Esophagus muscularis mucosa (tissue), 4 donors: ENCODE results near the gene RARB. TPM values are rescaled to one million over a fixed set of nuclear protein-coding genes. Genes with fewer than 3 reads are reported as not detected.
A peak's percentile ranks its signal among the peaks of the same experiment; 100 is the strongest.

Experiments used
- DNase-seq: peaks from one replicate; pipeline ENCODE4 v3.0.0-alpha.2; 2017; ENCODE audit errors: extremely low spot score
- H3K27ac ChIP-seq, 4 donors: fragments of 200-600 bp; sonication (generic); replicated peaks in 1 of 4; 1 replicate in 3 of 4; 2 replicates in 1 of 4; pipeline ENCODE4 v1.5.1; 2016 to 2019; ENCODE audit warnings: mild to moderate bottlenecking in 1 of 4
- H3K27me3 ChIP-seq, 4 donors: fragments of 200-600 bp; sonication (generic); one replicate each; pipeline versions ENCODE4 v1.5.1 to v1.6.0; 2016 to 2019
- H3K36me3 ChIP-seq, 4 donors: fragments of 200-600 bp; sonication (generic); one replicate each; pipeline ENCODE4 v1.5.1; 2016 to 2019
- H3K4me1 ChIP-seq, 4 donors: fragments of 200-600 bp; sonication (generic); one replicate each; pipeline ENCODE4 v1.5.1; 2016 to 2019
- H3K4me3 ChIP-seq, 4 donors: fragments of 200-600 bp; sonication (generic); 1 replicate in 2 of 4; 2 replicates in 2 of 4; pipeline ENCODE4 v1.5.1; 2016 to 2019; ENCODE audit warnings: mild to moderate bottlenecking in 4 of 4, moderate library complexity in 1 of 4
- H3K9me3 ChIP-seq, 4 donors: fragments of 200-600 bp; sonication (generic); 1 replicate in 3 of 4; 2 replicates in 1 of 4; pipeline ENCODE4 v1.5.1; 2016 to 2019
- EP300 ChIP-seq: sonication (generic); formaldehyde crosslinking; IDR thresholded peaks from one replicate; pipeline ENCODE4 v1.6.1; 2017; ENCODE audit warnings: antibody characterized with exemption
- POLR2A ChIP-seq: fragments of 450-650 bp; IDR thresholded peaks from one replicate; pipeline ENCODE4 v1.6.1; 2017; ENCODE audit warnings: antibody characterized with exemption, moderate library complexity, mild to moderate bottlenecking, low read depth
- POLR2AphosphoS5 ChIP-seq, 2 donors: sonication (generic); formaldehyde crosslinking; IDR thresholded peaks; one replicate each; pipeline ENCODE4 v1.6.1; 2017; ENCODE audit warnings: antibody characterized with exemption in 2 of 2
- WGBS: methylation state at CpG from one replicate; pipeline ENCODE4 v1.1.5; 2018; 5-methylcytosine and 5-hydroxymethylcytosine counted together
- intact Hi-C: fragments of 100-400 bp; cut with DNase I; formaldehyde crosslinking; loops from one replicate; pipeline ENCODE4 v1.15.1; 2023
- total RNA-seq, 4 donors: library from RNA; depleted of rRNA; stranded (reverse); fragments of >200 nt; gene quantifications; one replicate each; pipeline versions ENCODE4 v1.1.0 to v1.2.1, GENCODE V29; 2016
- TF ChIP-seq, protein P1 (sequence below), 3 experiments: fragments of 200-600 bp in 2 of 3; fragments of 450-650 bp in 1 of 3; sonication (generic) in 2 of 3; IDR thresholded peaks; one replicate each; pipeline ENCODE4 v1.5.1; 2017 to 2019; ENCODE audit warnings: antibody characterized with exemption in 3 of 3, mild to moderate bottlenecking in 2 of 3, moderate library complexity in 1 of 3

The RARB gene
- total RNA-seq, 4 donors from 2014 or later, result 29.2 to 51.9 (median 40.9) TPM

DNA sequence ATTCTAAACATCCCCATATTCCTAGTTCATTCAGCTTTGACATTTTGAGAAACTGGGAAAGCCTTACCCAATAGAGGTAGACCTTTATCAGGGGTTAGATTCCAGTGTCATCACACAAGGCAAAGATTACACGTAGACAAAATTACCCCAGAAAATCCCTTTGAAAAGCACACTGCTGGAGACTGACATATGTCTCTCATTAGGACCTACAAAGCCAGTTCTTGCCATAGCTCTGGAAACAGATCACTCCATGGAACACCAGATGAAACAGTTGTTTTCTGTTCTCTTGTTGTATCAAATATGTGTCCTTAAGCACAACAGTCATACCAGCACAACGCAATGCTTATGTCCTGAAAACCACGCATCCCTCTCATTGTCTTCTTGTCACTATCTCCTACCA, 44.7 kb downstream of the RARB start:
- TF ChIP-seq, protein P1, sequence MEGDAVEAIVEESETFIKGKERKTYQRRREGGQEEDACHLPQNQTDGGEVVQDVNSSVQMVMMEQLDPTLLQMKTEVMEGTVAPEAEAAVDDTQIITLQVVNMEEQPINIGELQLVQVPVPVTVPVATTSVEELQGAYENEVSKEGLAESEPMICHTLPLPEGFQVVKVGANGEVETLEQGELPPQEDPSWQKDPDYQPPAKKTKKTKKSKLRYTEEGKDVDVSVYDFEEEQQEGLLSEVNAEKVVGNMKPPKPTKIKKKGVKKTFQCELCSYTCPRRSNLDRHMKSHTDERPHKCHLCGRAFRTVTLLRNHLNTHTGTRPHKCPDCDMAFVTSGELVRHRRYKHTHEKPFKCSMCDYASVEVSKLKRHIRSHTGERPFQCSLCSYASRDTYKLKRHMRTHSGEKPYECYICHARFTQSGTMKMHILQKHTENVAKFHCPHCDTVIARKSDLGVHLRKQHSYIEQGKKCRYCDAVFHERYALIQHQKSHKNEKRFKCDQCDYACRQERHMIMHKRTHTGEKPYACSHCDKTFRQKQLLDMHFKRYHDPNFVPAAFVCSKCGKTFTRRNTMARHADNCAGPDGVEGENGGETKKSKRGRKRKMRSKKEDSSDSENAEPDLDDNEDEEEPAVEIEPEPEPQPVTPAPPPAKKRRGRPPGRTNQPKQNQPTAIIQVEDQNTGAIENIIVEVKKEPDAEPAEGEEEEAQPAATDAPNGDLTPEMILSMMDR (IDR thresholded peaks at IDR 0.05), result no peak
- TF ChIP-seq EP300 (no peak), POLR2AphosphoS5 (IDR thresholded peaks at IDR 0.05) (no peak), POLR2A (no peak)
- Histone ChIP-seq H3K9me3 (no peaks in the 10 kb centered on the region), H3K27ac (no peak overlapping the region), H3K27me3 (no peaks in the 10 kb centered on the region), H3K4me3 (no peak overlapping the region), H3K36me3 (no peaks in the 10 kb centered on the region), H3K4me1 (peaks cover 21 to 100% (median 48%) of the 10 kb centered on the region in 4 donors)
- intact Hi-C loops, result no loop called here
- DNase-seq, result no peak
- 72% methylated on average over 3 of the region's 3 CpGs for WGBS

DNA sequence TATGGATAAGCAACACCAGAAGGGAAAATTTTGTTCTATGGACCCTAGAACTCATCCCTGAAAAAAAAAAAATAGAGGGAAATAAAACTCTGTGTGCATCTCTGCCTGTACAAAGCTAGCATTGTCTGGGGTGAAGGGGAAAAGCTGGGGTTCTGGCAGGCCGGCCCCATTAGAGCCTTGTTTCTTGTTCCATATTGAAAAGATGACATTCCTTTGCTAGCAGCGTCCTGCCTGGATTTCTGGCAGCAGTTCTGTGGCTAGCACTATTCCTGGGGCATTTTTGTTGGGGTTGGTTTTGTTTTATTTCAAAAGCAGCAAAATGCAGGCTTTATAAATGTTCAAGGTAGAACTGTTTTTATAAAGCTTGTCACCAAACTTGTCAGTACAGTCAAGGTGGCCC, 45.2 kb downstream of the RARB start:
- Histone ChIP-seq H3K9me3 (no peaks in the 10 kb centered on the region), H3K36me3 (no peaks in the 10 kb centered on the region), H3K4me1 (peaks cover 26 to 100% (median 49%) of the 10 kb centered on the region in 4 donors), H3K27ac (no peak overlapping the region), H3K4me3 (peak overlapping the region in 2 of 4 donors; percentile 3), H3K27me3 (no peaks in the 10 kb centered on the region)
- intact Hi-C loops, result no loop called here
- TF ChIP-seq EP300, result no peak
- TF ChIP-seq POLR2AphosphoS5 (IDR thresholded peaks at IDR 0.05), result no peak
- TF ChIP-seq POLR2A, result no peak
- TF ChIP-seq, protein P1 (IDR thresholded peaks at IDR 0.05), result no peak
- DNase-seq, result no peak
- 28% methylated on average over 2 of the region's 2 CpGs for WGBS

DNA sequence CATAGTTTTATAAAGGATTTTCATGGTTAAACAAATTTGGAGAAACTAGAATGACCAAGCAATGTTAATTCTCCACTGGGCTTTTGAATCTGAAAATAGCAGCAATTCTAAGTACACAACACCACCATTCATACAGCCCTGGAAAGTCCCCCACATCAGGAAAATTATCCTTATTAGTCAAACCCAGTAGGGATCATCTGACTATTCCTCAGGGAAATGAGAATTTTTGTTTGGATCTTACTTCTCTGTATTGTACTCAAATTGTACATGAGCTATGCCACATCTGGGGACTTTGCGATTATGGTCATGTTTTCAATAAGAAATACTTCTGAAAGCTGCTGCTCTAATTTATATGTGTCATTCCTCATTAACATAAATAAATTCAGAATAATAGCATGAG, 46.0 kb downstream of the RARB start:
- no peaks in the 10 kb centered on the region for H3K9me3 ChIP-seq
- no peak overlapping the region for H3K27ac ChIP-seq
- H3K4me1 ChIP-seq, result peaks cover 35 to 100% (median 53%) of the 10 kb centered on the region in 4 donors
- WGBS, result 78% methylated on average over 1 of the region's 1 CpG
- TF ChIP-seq POLR2A (no peak), POLR2AphosphoS5 (IDR thresholded peaks at IDR 0.05) (no peak), EP300 (no peak)
- TF ChIP-seq, protein P1 (IDR thresholded peaks at IDR 0.05), result no peak
- peak overlapping the region in 1 of 4 donors; percentile 3 for H3K4me3 ChIP-seq
- H3K36me3 ChIP-seq, result no peaks in the 10 kb centered on the region
- DNase-seq, result no peak
- intact Hi-C loops, result no loop called here
- H3K27me3 ChIP-seq, result no peaks in the 10 kb centered on the region

DNA sequence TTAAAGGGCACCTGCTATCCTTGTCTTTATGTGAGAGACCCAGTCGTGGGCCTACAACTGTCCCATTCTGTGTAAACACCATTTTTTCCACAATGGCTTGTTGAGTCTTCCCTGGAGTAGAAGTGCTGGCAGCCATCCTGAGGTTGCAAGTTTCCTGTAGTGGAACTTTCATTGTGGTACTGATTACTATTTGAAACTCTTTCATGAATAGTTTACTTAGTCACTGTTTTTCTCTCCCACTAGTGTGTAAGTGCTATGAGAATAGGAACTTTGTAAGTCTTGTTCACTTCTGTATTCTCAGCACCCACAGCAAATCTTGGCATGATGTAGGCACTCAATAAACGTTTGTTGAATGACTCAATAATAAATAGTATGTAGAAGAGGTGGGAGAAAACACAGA, 48.6 kb downstream of the RARB start:
- H3K36me3 ChIP-seq, result no peaks in the 10 kb centered on the region
- 25% methylated on average over 2 of the region's 2 CpGs for WGBS
- TF ChIP-seq EP300 (no peak), POLR2A (no peak), POLR2AphosphoS5 (IDR thresholded peaks at IDR 0.05) (no peak)
- TF ChIP-seq, protein P1 (IDR thresholded peaks at IDR 0.05), result no peak
- H3K4me3 ChIP-seq, result no peak overlapping the region
- peak overlapping the region in 3 of 4 donors; percentile 24 to 66 (median 56) for H3K27ac ChIP-seq
- intact Hi-C loops, result no loop called here
- DNase-seq, result no peak
- H3K4me1 ChIP-seq, result peaks cover 60 to 100% (median 64%) of the 10 kb centered on the region in 4 donors
- H3K27me3 ChIP-seq, result no peaks in the 10 kb centered on the region
- H3K9me3 ChIP-seq, result no peaks in the 10 kb centered on the region

DNA sequence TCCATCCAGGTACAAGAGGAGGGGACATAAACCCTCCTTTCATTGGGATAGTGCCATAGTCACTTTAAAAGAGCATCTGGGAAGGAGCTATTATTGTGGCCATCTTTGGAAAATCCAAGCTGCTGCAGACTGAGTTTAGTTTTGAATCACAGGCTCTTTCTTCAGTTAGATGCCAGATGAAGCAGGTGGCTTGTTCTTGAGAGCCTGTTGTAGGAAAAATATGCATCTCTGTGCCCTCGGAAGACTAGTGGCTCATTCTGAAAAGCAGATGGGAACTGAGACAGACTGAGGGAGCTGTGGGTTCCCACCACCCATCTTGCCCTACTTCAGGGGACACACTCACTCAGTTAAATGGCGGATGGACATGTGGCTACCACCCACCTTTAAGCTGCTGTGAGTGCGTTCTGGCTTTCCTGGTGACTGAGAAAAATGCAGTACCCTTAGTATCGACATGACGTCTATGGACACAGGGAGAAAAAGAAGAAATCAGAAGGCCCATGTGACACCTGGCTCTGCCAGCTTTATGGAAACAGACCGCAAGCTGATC, 50.2 kb downstream of the RARB start:
- H3K27ac ChIP-seq, result peak overlapping the region in 3 of 4 donors; percentile 57 to 75 (median 66)
- TF ChIP-seq EP300, result no peak
- TF ChIP-seq, protein P1 (IDR thresholded peaks at IDR 0.05), result no peak
- no peak for TF ChIP-seq POLR2A
- TF ChIP-seq POLR2AphosphoS5 (IDR thresholded peaks at IDR 0.05), result no peak
- intact Hi-C loops, result no loop called here
- peak; percentile 82 for DNase-seq
- H3K9me3 ChIP-seq, result no peaks in the 10 kb centered on the region
- no peaks in the 10 kb centered on the region for H3K27me3 ChIP-seq
- no peaks in the 10 kb centered on the region for H3K36me3 ChIP-seq
- H3K4me3 ChIP-seq, result no peak overlapping the region
- H3K4me1 ChIP-seq, result peaks cover 56 to 100% (median 76%) of the 10 kb centered on the region in 4 donors
- 67% methylated on average over 6 of the region's 6 CpGs for WGBS
